ENCODE results near the gene SCYGR3.

Gene SCYGR3

GRCh38 chr2:227614740-227615139, at the start of gene SCYGR3:
Gene SCYGR3 (minus strand): TSS chr2:227614840. CDS start chr2:227614840, 0 bp downstream.
- DNase-seq (ENCODE audit: low spot score), result no peak

GRCh38 chr2:227661827-227662226, 47.2 kb upstream of the SCYGR3 start:
- no peak for DNase-seq (ENCODE audit: low spot score)

- DNase-seq (ENCODE audit: low spot score), result no peak
Measured at GRCh38 chr2:227661025-227661649, 46.5 kb upstream of the SCYGR3 start.

GRCh38 chr2:227657199-227657845, 42.7 kb upstream of the SCYGR3 start:
- no peak for DNase-seq (ENCODE audit: low spot score)

- no peak for DNase-seq (ENCODE audit: low spot score)
Measured at GRCh38 chr2:227655454-227655853, 40.8 kb upstream of the SCYGR3 start.

- DNase-seq (ENCODE audit: low spot score), result no peak
Measured at GRCh38 chr2:227654426-227654825, 39.8 kb upstream of the SCYGR3 start.

GRCh38 chr2:227653419-227653818, 38.8 kb upstream of the SCYGR3 start:
- no peak for DNase-seq (ENCODE audit: low spot score)

GRCh38 chr2:227643990-227644551, 29.4 kb upstream of the SCYGR3 start:
- DNase-seq (ENCODE audit: low spot score), result no peak

- DNase-seq (ENCODE audit: low spot score), result no peak
Measured at GRCh38 chr2:227642656-227643055, 28.0 kb upstream of the SCYGR3 start.

- DNase-seq (ENCODE audit: low spot score), result no peak
Measured at GRCh38 chr2:227634201-227634600, 19.6 kb upstream of the SCYGR3 start.

- no peak for DNase-seq (ENCODE audit: low spot score)
Measured at GRCh38 chr2:227632827-227633226, 18.2 kb upstream of the SCYGR3 start.

- DNase-seq (ENCODE audit: low spot score), result no peak
Measured at GRCh38 chr2:227630322-227630721, 15.7 kb upstream of the SCYGR3 start.

GRCh38 chr2:227629435-227629834, 14.8 kb upstream of the SCYGR3 start:
- no peak for DNase-seq (ENCODE audit: low spot score)

- no peak for DNase-seq (ENCODE audit: low spot score)
Measured at GRCh38 chr2:227627769-227628168, 13.1 kb upstream of the SCYGR3 start.

GRCh38 chr2:227626580-227627151, 12.0 kb upstream of the SCYGR3 start:
- no peak for DNase-seq (ENCODE audit: low spot score)

GRCh38 chr2:227625420-227625819, 10.8 kb upstream of the SCYGR3 start:
- DNase-seq (ENCODE audit: low spot score), result no peak

- DNase-seq (ENCODE audit: low spot score), result no peak
Measured at GRCh38 chr2:227623226-227623625, 8.6 kb upstream of the SCYGR3 start.

- DNase-seq (ENCODE audit: low spot score), result no peak
Measured at GRCh38 chr2:227617316-227618230, 2.9 kb upstream of the SCYGR3 start, which contains the start of gene SCYGR4. Gene SCYGR4 (plus strand): TSS chr2:227617498. CDS start chr2:227617498, 0 bp downstream.

GRCh38 chr2:227616631-227617030, 2.0 kb upstream of the SCYGR3 start:
- no peak for DNase-seq (ENCODE audit: low spot score)

GRCh38 chr2:227615906-227616305, 1.3 kb upstream of the SCYGR3 start:
- no peak for DNase-seq (ENCODE audit: low spot score)

- no peak for DNase-seq (ENCODE audit: low spot score)
Measured at GRCh38 chr2:227615181-227615580, 541 bp upstream of the SCYGR3 start.

GRCh38 chr2:227614246-227614645, 394 bp downstream of the SCYGR3 start:
- DNase-seq (ENCODE audit: low spot score), result no peak
